ENCODE measurements around the gene ATP4A. TPM values are rescaled to one million over a fixed set of nuclear protein-coding genes. Genes with fewer than 3 reads are reported as not detected.

The ATP4A gene
- total and polyA plus RNA-seq, 2 donors (not counting 1 experiment from before 2014, with no cell fraction given): not detected

GRCh38 chr19:35539314-35539713, 24.1 kb downstream of the ATP4A start:
- no CpG with 5 or more reads among the region's 6 CpGs for WGBS (ENCODE audit: insufficient coverage)
- ChIA-PET CTCF (no interaction called here), POLR2A (interaction anchor here (0.6 kb wide), 1 partner anchor 301 kb away, joined by 3 read pairs; no protein-coding TSS in a partner anchor)
- intact Hi-C loops (cut with micrococcal nuclease): no loop called here
- Histone ChIP-seq H3K4me2 (replicated peaks; ENCODE audit: low read depth, low read length, poor library complexity, severe bottlenecking) (no peak overlapping the region), H3K4me1 (ENCODE audit: control insufficient read depth in 2 of 2, insufficient read depth in 2 of 2, low read length in 2 of 2) (peaks cover under 1 to 16% of the 10 kb centered on the region in 2 donors), H2AFZ (ENCODE audit: insufficient read depth, low read depth, low read length, poor library complexity, severe bottlenecking) (no peak overlapping the region), H3K4me3 (ENCODE audit: control extremely low read depth in 1 of 5, extremely low read depth in 1 of 5, insufficient read depth in 1 of 5, low read depth in 2 of 5, low read length in 4 of 5) (no peak overlapping the region), H3K9ac (ENCODE audit: low read length) (no peak overlapping the region), H4K20me1 (ENCODE audit: control insufficient read depth, insufficient read depth, low read length, poor library complexity, severe bottlenecking) (no peaks in the 10 kb centered on the region), H3K27ac (ENCODE audit: low read length in 2 of 2) (no peak overlapping the region), H3K36me3 (replicated peaks in 1 of 2; ENCODE audit: control extremely low read depth in 1 of 2, control insufficient read depth in 1 of 2, extremely low read depth in 1 of 2, insufficient read depth in 2 of 2, low read length in 1 of 2) (peaks cover 0 to 3% of the 10 kb centered on the region in 2 experiments), H3K9me3 (ENCODE audit: control extremely low read depth in 1 of 3, control insufficient read depth in 2 of 3, insufficient read depth in 1 of 3, low read length in 2 of 3) (peaks cover 0 to under 1% (median 0%) of the 10 kb centered on the region in 3 donors), H3K27me3 (replicated peaks in 1 of 4; ENCODE audit: control extremely low read depth in 1 of 4, control insufficient read depth in 3 of 4, insufficient read depth in 4 of 4, low read length in 3 of 4) (peaks cover 0 to 1% (median under 1%) of the 10 kb centered on the region in 4 experiments), H3K79me2 (ENCODE audit: control insufficient read depth, insufficient read depth, low read length) (no peaks in the 10 kb centered on the region)
- Mint-ChIP-seq H3K4me1 (peaks cover 21% of the 10 kb centered on the region), H3K27me3 (peaks cover 3% of the 10 kb centered on the region), H3K27ac (no peak overlapping the region), H3K4me3 (no peak overlapping the region), H3K9me3 (ENCODE audit: insufficient read depth) (no peaks in the 10 kb centered on the region)
- TF ChIP-seq CTCF (IDR thresholded peaks at IDR 0.05): no peak
- no peak for TF ChIP-seq EZH2 (IDR thresholded peaks at IDR 0.05; ENCODE audit: borderline replicate concordance, insufficient read depth, low read depth, low read length, poor library complexity, severe bottlenecking)
- no peak for DNase-seq
- no peak for ATAC-seq (ENCODE audit: low read depth)

DNA sequence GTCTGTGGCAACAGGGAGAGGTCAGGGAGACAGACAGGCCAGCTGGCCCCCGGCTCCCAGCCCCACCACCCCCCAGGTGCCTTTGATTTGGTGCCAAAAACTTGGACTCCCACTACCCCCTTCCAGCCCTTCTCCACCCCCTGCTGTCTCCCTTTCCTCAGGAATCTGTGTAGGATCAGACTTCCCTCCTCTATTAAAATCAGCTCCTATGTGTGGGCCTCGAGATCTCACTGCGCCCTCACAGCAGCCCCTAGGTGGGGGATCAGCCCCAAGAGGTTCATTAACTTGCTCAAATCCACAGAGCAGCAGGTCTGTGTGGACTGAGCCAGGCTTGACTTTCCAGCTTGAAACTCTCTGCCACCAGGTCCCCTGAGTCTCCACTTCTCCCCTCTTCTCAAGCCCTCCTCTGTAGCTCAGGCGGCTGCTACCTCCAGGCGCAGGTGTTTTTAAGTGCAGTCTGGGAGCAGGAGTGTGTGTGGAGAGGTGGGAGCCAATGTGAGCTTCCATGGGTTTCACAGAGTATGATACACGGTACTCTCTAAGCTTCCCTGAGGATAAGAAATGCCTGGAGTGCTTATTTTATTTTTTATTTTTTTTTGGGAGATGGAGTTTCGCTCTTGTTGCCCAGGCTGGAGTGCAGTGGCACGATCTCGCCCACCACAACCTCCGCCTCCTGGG, 28.5 kb downstream of the ATP4A start:
- H4K20me1 ChIP-seq (ENCODE audit: control insufficient read depth, insufficient read depth, low read length, poor library complexity, severe bottlenecking): no peaks in the 10 kb centered on the region
- Mint-ChIP-seq H3K4me3 (no peak overlapping the region), H3K9me3 (ENCODE audit: insufficient read depth) (no peaks in the 10 kb centered on the region), H3K27me3 (peaks cover 24% of the 10 kb centered on the region), H3K4me1 (peaks cover 20% of the 10 kb centered on the region), H3K27ac (no peak overlapping the region)
- 90% methylated on average over 7 of the region's 10 CpGs for WGBS (ENCODE audit: insufficient coverage)
- CTCF ChIA-PET: interaction anchor here (0.7 kb wide), 2 partner anchors 14 to 15 kb away, joined by 3 read pairs; no protein-coding TSS in a partner anchor
- ATAC-seq (ENCODE audit: low read depth) (no peak), DNase-seq (no peak)
- no peak overlapping the region for H3K27ac ChIP-seq (ENCODE audit: low read length in 2 of 2)
- peaks cover 0 to 2% (median 0%) of the 10 kb centered on the region in 3 donors for H3K9me3 ChIP-seq (ENCODE audit: control extremely low read depth in 1 of 3, control insufficient read depth in 2 of 3, insufficient read depth in 1 of 3, low read length in 2 of 3)
- TF ChIP-seq EZH2 (IDR thresholded peaks at IDR 0.05; ENCODE audit: borderline replicate concordance, insufficient read depth, low read depth, low read length, poor library complexity, severe bottlenecking) (no peak), CTCF (IDR thresholded peaks at IDR 0.05) (no peak)
- H2AFZ ChIP-seq (ENCODE audit: insufficient read depth, low read depth, low read length, poor library complexity, severe bottlenecking): no peak overlapping the region
- POLR2A ChIA-PET: interaction anchor here (0.5 kb wide), 1 partner anchor 16 kb away, joined by 3 read pairs; no protein-coding TSS in a partner anchor
- H3K9ac ChIP-seq (ENCODE audit: low read length): no peak overlapping the region
- peaks cover 10 to 19% of the 10 kb centered on the region in 2 donors for H3K4me1 ChIP-seq (ENCODE audit: control insufficient read depth in 2 of 2, insufficient read depth in 2 of 2, low read length in 2 of 2)
- H3K4me3 ChIP-seq (ENCODE audit: control extremely low read depth in 1 of 5, extremely low read depth in 1 of 5, insufficient read depth in 1 of 5, low read depth in 2 of 5, low read length in 4 of 5): no peak overlapping the region
- H3K36me3 ChIP-seq (replicated peaks in 1 of 2; ENCODE audit: control extremely low read depth in 1 of 2, control insufficient read depth in 1 of 2, extremely low read depth in 1 of 2, insufficient read depth in 2 of 2, low read length in 1 of 2): peaks cover 0 to 1% of the 10 kb centered on the region in 2 experiments
- no peaks in the 10 kb centered on the region for H3K79me2 ChIP-seq (ENCODE audit: control insufficient read depth, insufficient read depth, low read length)
- intact Hi-C loops (cut with micrococcal nuclease): no loop called here
- no peak overlapping the region for H3K4me2 ChIP-seq (replicated peaks; ENCODE audit: low read depth, low read length, poor library complexity, severe bottlenecking)
- peaks cover 0 to 18% (median 1%) of the 10 kb centered on the region in 4 experiments for H3K27me3 ChIP-seq (replicated peaks in 1 of 4; ENCODE audit: control extremely low read depth in 1 of 4, control insufficient read depth in 3 of 4, insufficient read depth in 4 of 4, low read length in 3 of 4)

Data from B cell (primary cell).